Tibial artery (tissue), 4 donors: ENCODE data around the gene DYSF.

Source experiments
- DNase-seq, 2 donors: peaks; one replicate each; pipeline ENCODE4 v3.0.0-alpha.2; 2019
- H3K27ac ChIP-seq, 2 donors: fragments of 200-600 bp; sonication (generic) in 1 of 2; 1 replicate in 1 of 2; 2 replicates in 1 of 2; pipeline ENCODE4 v1.5.1; 2018 to 2019; ENCODE audit warnings: mild to moderate bottlenecking in 1 of 2
- H3K27me3 ChIP-seq, 2 donors: fragments of 200-600 bp; sonication (generic) in 1 of 2; one replicate each; pipeline versions ENCODE4 v1.5.1 to v1.6.0; 2016 to 2019
- H3K36me3 ChIP-seq, 3 donors: fragments of 200-600 bp; sonication (generic) in 2 of 3; one replicate each; pipeline ENCODE4 v1.5.1; 2016 to 2019; ENCODE audit warnings: mild to moderate bottlenecking in 2 of 3
- H3K4me1 ChIP-seq, 4 donors: fragments of 200-600 bp; sonication (generic) in 2 of 4; 1 replicate in 3 of 4; 2 replicates in 1 of 4; pipeline ENCODE4 v1.5.1; 2016 to 2019
- H3K4me3 ChIP-seq, 2 donors: fragments of 200-600 bp; sonication (generic) in 1 of 2; 1 replicate in 1 of 2; 2 replicates in 1 of 2; pipeline ENCODE4 v1.5.1; 2018 to 2019; ENCODE audit warnings: mild to moderate bottlenecking in 2 of 2
- H3K9me3 ChIP-seq, 3 donors: fragments of 200-600 bp; sonication (generic) in 1 of 3; one replicate each; pipeline ENCODE4 v1.5.1; 2016 to 2019
- CTCF ChIP-seq, 2 experiments: fragments of 200-600 bp in 1 of 2; fragments of 450-650 bp in 1 of 2; IDR thresholded peaks; one replicate each; pipeline ENCODE4 v1.5.1; 2017 to 2019; ENCODE audit warnings: antibody characterized with exemption in 2 of 2, mild to moderate bottlenecking in 1 of 2, moderate library complexity in 1 of 2
- intact Hi-C: fragments of 100-400 bp; cut with DNase I; formaldehyde crosslinking; loops from one replicate; pipeline ENCODE4 v1.15.0; 2023; ENCODE audit warnings: low total_unique reads

DYSF gene

GRCh38 chr2:71602115-71602495, 148.7 kb downstream of the DYSF start:
- H3K4me3 ChIP-seq: no peak overlapping the region
- peaks cover 0 to 7% (median 0%) of the 10 kb centered on the region in 4 donors for H3K4me1 ChIP-seq
- no peaks in the 10 kb centered on the region for H3K27me3 ChIP-seq
- H3K36me3 ChIP-seq: peaks cover 0 to 2% (median 0%) of the 10 kb centered on the region in 3 donors
- no peaks in the 10 kb centered on the region for H3K9me3 ChIP-seq
- H3K27ac ChIP-seq: no peak overlapping the region
- DNase-seq: no peak
- intact Hi-C loops: no loop called here
- TF ChIP-seq CTCF (IDR thresholded peaks at IDR 0.05): no peak

DNA sequence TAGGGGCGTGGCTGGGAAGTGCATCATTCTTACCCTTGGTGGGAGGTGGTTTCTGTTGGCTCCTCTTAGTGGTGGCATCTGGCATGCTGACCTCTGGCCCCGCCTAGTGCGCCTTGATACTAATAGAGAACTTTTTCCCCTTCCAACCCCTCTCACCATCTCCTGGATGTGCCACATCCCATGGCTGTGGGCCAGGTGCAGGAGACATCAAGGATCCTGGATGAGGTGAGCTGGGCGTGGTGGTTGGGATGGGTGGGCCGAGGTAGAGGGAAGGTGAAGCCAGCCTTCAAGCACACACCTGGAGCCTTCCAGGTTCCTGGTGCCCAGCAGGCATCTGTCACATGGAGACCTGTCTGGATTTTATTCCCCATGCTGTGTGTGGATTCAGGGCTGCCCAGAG, 149.2 kb downstream of the DYSF start:
- Histone ChIP-seq H3K4me3 (no peak overlapping the region), H3K36me3 (peaks cover 0 to 2% (median 0%) of the 10 kb centered on the region in 3 donors), H3K27ac (no peak overlapping the region), H3K4me1 (peaks cover 0 to 7% (median 0%) of the 10 kb centered on the region in 4 donors), H3K27me3 (no peaks in the 10 kb centered on the region), H3K9me3 (no peaks in the 10 kb centered on the region)
- no peak for TF ChIP-seq CTCF (IDR thresholded peaks at IDR 0.05)
- intact Hi-C loops: no loop called here
- DNase-seq: peak in 1 of 2 donors; percentile 42

GRCh38 chr2:71603311-71603811, 150.0 kb downstream of the DYSF start:
- Histone ChIP-seq H3K27ac (no peak overlapping the region), H3K36me3 (peaks cover 0 to 2% (median 0%) of the 10 kb centered on the region in 3 donors), H3K4me3 (no peak overlapping the region), H3K9me3 (no peaks in the 10 kb centered on the region), H3K4me1 (peaks cover 0 to 7% (median 0%) of the 10 kb centered on the region in 4 donors), H3K27me3 (no peaks in the 10 kb centered on the region)
- peak; percentile 23 to 61 for DNase-seq
- intact Hi-C loops: no loop called here
- no peak for TF ChIP-seq CTCF (IDR thresholded peaks at IDR 0.05)

- Histone ChIP-seq H3K4me1 (peaks cover 0 to 7% (median 0%) of the 10 kb centered on the region in 4 donors), H3K27ac (no peak overlapping the region), H3K27me3 (no peaks in the 10 kb centered on the region), H3K36me3 (peaks cover 0 to 2% (median 0%) of the 10 kb centered on the region in 3 donors), H3K9me3 (no peaks in the 10 kb centered on the region), H3K4me3 (no peak overlapping the region)
- DNase-seq: peak; percentile 12 to 54
- TF ChIP-seq CTCF (IDR thresholded peaks at IDR 0.05): no peak
- intact Hi-C loops: no loop called here
Measured at GRCh38 chr2:71603851-71604725, 150.7 kb downstream of the DYSF start.

DNA sequence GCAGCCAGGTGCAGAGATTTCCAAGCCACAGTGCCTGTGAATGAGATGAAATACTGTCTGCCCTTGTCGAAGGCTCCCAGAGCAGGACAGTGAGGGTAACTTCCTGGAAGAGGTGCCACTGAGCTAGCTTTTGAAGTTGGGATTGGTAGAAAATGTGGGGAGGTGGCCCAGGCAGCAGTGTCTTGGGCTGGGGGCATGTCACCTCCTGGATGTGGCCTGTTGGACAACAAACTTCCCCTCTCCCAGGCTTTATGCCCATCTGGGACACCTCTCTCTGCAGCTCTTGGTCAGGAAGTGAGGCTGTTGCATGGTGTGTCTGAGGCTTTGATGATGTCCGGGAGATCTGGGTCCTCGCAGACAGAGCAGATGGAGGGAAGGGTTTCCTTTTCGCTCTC, 151.4 kb downstream of the DYSF start:
- DNase-seq: peak; percentile 5 to 39
- TF ChIP-seq CTCF (IDR thresholded peaks at IDR 0.05): no peak
- H3K36me3 ChIP-seq: no peaks in the 10 kb centered on the region
- peaks cover 0 to 7% (median 0%) of the 10 kb centered on the region in 4 donors for H3K4me1 ChIP-seq
- H3K27me3 ChIP-seq: no peaks in the 10 kb centered on the region
- H3K9me3 ChIP-seq: no peaks in the 10 kb centered on the region
- H3K27ac ChIP-seq: no peak overlapping the region
- no peak overlapping the region for H3K4me3 ChIP-seq
- intact Hi-C loops: loop anchor here (5.0 kb wide), 1 partner anchor 198 kb away; no protein-coding TSS in a partner anchor
